HG03045 (cell line): Measurements from ENCODE around the gene MST1.

ENCODE experiments used
- ATAC-seq: cut with Tn5 transposase; IDR thresholded peaks from one replicate; pipeline ENCODE4 v1.9.1; 2021; ENCODE audit warnings: mild to moderate bottlenecking, moderate library complexity; ENCODE audit not compliant: unreplicated experiment

Gene MST1

DNA sequence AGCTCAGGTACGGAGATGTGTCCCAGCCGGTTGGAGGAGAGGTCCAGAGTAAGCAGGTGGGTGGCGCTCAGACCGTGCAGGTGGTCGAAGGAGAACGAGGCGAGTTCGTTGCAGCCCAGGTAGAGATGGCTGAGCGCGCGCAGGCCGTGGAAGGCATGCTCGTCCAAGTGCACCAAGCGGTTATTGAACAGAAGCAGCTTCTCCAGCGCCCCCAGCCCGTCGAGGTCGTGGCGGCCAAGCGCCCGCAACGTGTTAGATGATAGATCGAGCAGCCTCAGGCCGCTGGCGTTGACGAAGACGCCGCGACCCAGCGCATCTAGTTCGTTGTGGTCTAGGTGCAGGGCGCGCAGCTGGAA lies 29.6 kb upstream of the MST1 start:
- ATAC-seq, result no peak

DNA sequence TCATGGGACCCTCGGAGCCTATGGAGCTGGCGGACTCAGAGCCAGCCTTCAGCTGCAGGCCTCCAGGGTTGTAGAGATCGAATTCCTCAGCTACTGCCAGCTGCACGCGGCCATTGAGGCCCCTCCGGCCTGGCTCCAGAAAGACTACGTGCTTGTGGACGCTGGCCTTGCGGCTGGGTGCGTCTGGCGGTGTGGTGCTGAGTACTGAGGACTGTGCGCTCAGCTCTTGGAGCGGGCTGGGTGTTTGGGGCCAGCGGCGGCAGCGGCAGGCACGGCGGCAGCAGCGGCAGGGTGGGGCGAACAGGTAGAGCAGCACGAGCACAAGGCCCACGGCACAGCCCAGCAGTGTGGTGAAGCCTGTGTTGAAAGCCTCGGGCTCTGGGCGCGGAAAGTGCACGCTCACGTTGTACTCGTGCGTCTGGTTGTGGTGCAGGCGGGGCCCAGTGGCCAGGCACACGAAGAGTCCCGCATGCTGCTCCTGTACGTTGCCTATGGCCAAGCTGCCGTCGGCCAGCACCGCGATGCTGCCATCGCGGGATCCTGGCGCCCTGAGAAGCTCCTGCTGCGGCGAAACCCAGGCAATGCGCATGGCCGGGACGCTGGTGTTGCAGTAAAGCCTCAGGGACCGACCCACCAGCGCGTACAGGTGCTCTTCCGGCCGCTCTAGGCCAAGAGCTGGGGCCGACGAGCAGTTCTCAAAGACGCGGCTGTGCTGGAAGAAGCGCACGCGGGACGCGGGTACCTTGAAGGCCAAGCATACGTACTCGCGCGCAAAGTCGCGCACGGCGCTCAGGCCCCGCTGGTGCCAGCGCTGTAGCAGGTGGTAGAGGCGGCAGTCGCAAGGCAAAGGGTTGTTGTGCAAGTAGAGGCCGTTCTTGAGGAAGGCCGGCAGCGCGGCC lies 28.9 kb upstream of the MST1 start:
- ATAC-seq, result no peak

DNA sequence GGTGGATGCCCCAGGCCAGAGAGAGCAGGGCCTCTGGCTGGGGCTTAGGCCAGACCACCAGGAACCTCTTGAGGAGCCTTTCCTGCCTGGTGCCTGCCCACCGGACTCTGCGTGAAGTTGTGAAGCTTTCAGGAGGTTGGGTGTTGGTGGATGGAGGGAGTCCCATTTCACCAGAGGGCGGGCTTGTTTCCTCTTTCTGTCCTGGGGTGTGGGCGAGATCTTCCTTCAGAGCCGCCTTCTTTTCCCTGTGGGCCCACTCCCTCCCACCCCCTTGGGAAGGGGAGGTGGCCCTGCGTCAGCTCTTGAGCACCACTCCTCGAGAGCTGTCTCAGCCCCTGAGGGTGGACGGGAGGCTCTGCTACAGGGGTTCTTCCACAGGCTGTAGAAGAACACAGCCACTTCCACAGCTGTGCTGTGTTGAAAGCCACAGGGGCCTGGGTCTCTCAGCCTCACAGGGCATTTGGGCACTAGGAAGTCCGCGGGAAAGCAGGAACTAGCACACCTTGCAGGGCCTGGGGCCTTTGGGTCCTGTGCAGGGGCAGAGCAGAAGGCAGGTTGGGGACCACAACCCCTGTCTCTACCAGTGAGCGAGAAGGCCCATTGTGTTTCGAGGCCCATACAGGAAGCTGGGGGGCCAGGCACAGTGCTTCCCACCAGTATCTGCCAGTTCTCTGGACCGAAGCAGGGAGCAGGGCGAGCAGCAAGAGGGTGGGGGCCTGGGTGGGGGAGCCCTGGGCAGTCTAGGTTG lies 28.1 kb upstream of the MST1 start:
- ATAC-seq, result no peak

DNA sequence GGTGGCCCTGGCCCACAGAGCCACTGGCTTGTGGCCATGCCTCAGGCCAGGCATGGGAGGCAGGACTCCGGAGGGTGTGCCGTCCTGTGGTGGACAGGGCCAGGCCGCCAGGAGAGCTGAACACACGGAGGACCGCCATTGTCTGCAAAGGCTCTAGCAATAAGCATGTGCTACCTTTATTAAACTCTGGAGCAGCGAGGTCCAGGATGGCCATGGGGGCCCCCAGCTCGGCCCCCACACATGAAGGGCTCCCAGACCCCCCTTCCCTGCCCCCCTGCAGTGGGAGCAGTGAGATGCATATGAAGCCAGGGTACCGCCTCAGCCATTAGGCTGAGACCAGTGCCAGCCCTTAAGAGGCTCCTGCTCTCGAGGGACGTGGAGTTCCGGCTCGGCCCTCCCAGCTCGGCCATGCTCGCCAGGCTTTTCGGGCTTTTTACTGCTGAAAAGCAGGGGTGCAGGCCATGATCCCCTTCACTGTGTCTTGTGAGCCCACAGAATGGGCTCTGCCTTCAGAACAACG lies 27.5 kb upstream of the MST1 start:
- no peak for ATAC-seq

DNA sequence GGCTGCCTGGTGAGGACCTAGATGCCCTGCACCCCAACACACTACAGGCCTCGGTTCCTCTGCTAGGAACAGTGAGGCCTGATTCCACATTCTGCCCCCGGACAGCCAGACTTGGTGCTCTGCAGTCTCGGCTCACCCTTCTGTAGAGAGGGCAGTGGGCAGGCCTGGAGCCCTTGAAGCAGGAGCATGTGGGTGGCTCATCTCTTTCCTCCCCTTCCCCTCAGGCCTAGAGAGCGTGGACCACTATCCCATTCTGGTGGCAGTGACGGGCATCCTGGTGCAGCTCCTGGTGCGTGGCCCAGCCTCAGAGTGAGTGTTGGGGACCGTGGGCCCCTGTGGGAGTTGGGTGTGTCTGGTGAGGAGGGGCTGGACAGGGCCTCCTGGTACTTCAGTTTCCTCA lies 26.9 kb upstream of the MST1 start:
- ATAC-seq, result no peak

DNA sequence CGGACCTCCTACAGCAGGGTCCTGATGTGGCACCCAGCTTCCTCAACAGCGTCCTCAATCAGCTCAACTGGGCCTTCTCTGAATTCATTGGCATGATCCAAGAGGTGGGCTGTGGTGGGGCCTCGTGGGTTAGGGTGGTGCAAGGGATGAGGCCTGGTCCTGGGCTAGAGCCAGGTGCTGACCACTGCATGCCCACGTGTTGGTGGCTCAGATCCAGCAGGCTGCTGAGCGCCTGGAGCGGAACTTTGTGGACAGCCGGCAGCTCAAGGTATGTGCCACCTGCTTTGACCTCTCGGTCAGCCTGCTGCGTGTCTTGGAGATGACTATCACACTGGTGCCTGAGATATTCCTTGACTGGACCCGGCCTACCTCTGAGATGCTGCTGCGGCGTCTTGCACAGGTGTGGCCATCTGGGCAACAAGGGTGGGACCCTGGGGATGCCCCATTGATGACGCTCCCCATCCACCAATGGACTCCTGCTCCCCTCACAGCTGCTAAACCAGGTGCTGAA lies 26.4 kb upstream of the MST1 start:
- no peak for ATAC-seq

DNA sequence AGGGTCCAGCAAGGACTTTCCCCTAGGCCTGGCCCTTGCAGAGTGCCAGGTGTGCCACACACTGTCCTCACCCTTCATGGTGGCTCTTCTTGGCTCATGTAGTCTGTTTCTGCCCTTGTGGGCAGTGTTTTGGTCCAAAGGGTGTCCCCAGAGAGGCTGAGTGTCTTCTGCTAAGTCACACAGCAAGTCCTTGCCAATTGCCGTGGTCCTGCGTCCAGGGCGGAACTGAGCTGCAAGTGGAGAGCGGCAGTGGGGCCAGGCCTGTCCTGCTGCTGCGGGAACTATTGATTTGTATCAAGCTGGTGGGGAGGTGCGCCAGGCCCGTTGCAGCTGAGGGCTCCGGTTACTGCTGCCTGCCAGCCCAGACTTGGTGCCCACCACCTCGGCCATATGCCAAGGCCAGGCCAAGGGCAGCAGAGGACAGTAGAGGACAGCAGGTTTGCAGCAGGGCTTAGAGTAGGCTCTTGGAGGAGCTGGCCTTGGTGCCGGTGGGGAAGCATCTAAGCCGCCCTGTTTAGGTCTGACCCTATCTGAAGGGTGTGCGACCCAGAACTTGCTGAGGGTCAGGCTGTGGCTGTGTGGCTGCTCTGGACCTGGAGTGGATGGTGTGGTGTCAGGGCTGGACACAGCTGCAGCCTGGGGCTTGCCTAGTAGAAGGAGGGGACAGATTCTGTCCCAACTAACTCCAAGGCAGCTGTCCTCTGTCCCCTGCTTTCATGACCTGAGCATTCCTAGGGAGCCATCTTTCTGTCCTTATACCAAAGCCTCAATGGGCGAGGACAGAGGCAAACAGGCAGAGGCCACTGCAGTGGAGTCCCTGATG lies 25.7 kb upstream of the MST1 start:
- ATAC-seq, result no peak

DNA sequence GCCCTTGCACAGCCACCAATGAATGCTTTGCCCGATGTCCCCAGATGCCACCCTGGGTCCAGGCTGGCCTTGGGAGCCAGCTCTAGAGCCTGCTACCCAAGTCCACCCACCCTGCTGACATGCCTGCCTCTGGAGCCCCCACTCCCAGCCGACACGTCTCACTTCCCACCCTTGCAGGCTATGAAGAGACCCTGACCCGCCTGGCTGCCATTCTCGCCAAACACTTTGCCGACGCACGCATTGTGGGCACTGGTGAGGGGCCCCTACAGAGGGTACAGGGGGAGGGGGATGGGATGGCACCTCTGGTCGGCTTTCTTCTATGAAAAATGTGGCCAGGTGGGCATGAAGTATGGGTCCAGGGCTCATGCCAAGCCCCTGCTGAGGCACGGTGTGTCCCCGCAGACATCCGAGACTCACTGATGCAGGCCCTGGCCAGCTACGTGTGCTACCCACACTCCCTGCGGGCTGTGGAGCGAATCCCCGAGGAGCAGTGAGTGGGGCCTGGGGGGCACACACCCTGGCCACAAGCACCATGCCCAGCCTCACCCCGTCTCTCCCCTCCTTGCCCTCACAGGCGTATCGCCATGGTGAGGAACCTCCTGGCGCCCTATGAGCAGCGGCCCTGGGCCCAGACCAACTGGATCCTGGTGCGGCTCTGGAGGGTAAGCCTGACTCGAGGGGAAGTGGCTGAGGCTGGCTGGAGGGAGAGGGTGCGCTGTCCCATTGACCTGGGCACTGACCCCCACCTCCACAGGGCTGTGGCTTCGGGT lies 24.2 kb upstream of the MST1 start:
- ATAC-seq, result no peak

DNA sequence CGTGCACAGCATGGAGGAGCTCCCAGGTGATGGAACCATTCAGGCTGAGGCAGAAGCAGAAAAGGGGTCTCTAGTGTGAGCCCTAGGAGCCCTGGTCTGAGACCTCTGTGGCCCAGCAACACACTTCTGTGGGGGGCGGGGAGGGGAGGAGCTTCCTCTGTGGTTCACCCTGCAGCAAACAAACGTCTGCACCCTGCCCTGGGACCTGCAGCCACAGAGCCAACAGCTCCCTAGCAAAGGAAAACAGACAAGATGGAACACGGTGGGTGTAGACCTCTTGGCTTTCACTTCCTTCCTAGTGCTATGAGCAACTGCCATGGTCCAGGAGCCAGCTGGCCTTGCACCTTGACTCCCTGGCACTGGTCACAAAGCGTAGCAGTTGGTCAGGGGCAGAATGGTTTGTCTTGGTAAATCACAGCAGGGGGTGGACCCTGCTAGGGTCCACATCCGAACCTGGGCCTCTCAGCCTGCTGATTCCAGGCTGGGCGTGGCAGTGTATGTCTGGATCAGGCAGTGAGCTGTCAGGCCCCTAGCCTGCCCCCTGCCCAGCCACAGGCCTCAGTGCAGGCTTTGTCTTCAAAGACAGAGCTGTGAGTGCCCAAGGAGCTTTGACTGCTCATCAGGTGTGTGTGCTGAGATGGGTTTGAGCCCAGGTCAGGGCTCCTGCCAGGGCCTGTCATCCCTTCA lies 23.5 kb upstream of the MST1 start:
- ATAC-seq, result no peak

DNA sequence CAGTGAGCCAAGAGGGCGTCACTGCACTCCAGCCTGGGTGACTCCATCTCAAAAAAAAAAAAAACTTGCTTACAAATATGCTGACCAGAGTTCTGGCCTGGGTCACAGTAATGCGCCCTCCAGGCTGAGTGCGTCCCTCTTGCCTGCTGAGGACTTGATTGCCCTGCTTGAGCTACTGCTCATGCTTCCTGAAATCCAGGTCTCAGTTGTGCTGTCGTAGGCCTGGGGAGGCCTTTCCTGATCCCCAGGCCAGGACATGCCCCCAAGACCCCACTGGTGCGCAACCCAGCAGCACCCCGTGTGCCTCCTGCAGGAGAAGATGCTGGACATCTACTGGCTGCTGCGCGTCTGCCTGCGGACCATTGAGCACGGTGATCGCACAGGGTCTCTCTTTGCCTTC lies 22.9 kb upstream of the MST1 start:
- no peak for ATAC-seq

DNA sequence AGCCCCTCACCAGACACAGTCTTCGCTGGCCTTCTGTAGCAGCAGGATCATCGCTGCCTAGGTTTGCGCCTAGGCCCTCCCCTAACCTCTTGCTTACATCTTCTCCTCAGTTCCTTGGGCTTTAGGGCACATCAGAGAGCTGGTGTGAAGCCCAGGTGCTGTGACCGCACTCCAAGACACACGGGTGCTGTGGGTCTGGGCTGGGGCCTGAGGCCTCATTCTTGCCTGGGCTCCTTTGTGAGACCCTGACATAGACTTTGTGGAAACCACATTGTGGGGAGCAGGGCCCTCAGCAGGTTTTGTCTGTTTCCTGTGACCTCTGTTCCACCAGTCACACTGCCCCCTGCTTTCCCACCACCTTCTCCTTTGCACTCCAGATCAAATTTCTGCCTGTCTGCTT lies 22.2 kb upstream of the MST1 start:
- no peak for ATAC-seq

DNA sequence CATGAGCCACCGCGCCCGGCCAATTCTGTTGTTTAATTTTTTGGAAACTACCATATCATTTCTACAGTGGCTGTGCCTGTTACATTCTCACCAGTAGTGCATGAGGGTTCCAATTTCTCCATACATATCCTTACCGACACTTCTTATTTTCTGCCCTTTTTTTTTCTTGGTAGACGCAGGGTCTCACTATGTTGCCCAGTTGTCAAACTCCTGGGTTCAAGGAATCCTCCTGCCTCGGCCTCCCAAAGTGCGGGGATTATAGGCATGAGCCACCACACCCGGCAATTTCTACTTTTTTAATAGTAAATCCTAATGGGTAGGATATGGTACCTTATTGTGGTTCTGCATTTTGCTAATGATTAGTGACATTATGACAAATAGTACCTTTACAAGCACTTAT lies 20.6 kb upstream of the MST1 start:
- no peak for ATAC-seq

DNA sequence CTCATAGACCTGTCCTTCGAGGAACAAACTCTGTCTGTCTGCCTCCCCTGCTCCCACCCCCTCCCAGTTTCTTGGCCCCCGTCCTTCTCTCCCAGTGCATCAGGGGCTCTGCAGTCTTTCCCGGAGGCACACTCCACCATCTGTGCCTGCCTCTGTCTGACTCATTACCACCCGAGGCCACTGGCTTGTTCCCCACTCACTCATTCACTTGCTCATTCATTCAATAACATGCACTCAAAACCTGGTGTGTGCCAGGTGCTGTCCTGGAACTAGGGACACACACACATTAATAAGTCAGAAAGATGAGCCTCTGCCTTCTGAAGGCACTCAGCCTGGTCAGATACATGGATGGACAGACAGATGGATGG lies 17.8 kb upstream of the MST1 start:
- no peak for ATAC-seq

DNA sequence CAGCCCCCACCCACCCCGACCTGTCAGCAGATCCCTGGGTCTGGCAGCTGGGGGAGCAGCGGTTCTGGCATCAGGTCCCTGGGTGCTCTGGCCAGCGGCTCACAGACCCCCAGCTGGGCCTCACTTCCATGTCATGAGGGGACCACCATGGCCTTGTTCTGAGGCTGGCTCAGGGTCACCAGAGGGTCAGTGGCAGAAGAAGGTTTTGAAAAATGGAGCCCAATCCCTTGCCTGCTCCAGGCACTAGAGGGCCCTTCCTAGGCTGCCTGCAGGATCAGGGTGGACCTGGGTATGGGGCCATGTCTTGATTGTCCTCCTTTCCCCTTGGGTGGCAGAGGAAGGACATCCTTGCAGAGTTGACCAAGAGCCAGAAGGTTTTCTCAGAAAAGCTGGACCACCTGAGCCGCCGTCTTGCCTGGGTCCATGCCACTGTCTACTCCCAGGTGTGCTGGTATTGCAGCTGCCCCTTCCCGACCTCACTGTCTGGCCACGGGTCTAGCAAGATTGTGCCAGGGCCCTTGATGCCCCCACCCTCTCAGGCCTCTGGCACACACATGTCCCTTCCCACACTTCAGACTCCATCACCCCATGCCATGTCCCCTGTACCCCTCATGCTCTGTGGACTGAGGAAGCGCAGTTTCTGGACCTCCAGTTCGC lies 17.3 kb upstream of the MST1 start:
- no peak for ATAC-seq

DNA sequence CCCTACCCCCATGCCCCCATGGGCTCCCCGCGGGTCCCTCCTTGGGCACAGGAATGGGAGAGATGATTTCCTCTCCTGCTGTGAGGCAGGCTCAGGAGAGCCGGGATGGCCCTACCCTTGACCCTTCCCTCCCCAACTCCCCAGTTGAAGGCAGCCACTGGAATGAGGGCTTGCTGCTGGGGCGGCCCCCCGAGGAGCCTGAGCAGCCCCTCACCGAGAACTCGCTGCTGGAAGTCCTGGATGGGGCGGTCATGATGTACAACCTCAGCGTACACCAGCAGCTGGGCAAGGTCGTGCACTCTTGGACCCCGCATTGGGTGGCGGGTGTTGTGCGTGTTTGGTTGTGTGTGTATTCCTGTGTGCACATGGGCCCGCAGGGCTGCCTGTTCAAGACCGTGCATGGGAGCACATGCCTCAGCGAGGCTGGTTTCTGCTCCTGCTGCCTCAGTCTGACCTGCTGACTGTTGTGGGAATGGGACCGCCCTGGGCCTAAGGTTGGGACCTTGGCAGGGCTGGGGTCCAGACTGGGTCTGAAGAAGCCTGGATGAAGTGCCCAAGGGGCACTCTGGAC lies 16.2 kb upstream of the MST1 start:
- no peak for ATAC-seq

DNA sequence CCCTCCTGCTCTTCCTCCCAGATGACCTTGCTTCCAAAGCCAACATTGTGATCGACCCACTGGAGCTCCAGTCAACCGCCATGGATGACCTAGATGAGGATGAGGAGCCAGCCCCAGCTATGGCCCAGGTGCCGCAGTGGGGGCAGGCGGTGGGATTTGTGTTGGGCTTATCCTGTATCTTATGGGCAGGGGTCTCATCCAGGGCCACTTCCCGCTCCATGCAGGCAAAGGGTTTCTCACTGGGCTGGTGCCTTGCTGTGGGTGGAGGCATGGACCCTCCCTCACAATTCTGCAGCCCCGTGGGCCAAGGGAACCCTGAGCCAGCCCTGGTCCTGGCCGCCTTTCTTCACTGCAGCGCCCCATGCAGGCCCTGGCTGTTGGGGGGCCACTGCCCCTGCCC lies 15.4 kb upstream of the MST1 start:
- ATAC-seq, result no peak

DNA sequence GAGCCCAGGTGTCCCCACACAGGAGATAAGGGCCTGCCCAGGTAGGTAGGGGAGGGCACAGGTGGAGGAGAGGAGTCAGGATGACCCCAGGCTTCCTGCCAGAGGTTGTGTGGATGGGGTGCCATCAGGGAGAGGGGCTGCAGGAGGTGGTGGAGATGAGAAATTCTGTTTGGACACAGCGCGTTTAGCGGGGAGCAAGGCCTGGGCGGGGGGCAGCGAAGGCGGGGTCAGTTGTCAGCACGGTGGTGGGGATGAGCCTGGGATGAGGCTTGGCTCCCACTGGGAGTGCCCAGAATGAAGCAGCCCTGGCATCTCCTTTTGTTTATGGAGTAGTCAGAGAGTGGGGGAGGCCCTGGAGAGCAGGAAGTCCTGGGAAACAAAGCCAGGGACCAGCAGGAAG lies 14.7 kb upstream of the MST1 start:
- ATAC-seq, result no peak

DNA sequence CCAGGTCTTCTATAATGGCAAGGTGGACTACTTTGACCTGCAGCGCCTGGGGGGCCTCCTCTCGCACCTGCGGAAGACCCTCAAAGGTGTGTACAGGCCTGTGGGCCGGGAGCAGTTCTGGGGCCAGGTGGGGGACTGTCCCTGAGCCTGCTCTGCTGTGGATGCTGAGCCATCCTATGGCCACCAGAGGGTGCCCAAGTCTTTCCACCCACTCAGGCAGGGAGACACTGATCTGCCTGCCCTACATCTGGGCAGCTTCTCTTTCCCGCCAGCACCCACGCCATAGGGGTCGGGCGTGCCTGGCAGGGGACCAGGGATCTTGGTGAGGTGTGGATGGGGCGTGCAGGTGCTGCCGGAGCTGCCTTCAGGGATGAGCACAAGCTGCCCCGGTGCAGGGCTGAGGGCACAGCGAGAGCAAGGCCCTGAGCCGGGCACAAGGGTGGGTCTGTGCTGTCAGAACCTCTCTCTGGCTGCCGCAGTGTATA lies 14.2 kb upstream of the MST1 start:
- peak; percentile 60 for ATAC-seq

DNA sequence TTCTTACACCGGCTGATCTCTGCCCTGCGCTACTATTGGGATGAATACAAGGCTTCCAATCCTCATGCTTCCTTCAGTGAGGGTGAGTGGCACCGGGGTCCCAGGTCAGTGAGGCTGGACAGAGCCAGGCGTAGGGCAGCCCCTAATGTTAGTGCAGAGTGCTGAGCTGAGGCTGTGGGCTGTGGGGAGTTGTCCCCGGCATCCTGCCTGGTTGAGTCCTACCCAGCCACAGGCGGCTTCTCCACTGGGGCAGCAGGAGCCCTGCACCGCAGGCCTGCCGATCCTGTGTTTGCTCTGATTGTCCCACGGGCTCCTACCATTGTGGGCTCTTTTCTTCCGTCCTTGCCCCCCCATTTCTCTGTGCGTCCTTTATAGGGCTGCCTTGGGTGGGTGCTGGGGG lies 13.4 kb upstream of the MST1 start:
- ATAC-seq, result no peak
